OCI-LY7 (cell line): ENCODE measurements around the gene KCNQ1. TPM values are rescaled to one million over a fixed set of nuclear protein-coding genes. Genes with fewer than 3 reads are reported as not detected.

Experiments used
- BruUV-seq: library from RNA; stranded (reverse); fragments of 400-500 nt; replicated peaks from 2 replicates; lab custom pipeline; 2021; lab: Mats Ljungman, UMichigan
- CTCF ChIA-PET: fragments of 300-600 bp; sonication (Branson Sonifier 250); formaldehyde crosslinking; loops from one replicate; lab custom pipeline; 2022; ENCODE audit warnings: antibody characterized with exemption; ENCODE audit not compliant: unreplicated experiment; lab: Charles Lee
- POLR2A ChIA-PET: fragments of 300-600 bp; sonication (Branson Sonifier 250); formaldehyde crosslinking; loops from one replicate; lab custom pipeline; 2022; ENCODE audit warnings: antibody characterized with exemption; lab: Charles Lee
- DNase-seq: peaks from one replicate; pipeline ENCODE4 v3.0.0-alpha.2; 2015; ENCODE audit warnings: low spot score
- H2AFZ ChIP-seq: fragments of 200-600 bp; sonication (generic), shearing (Covaris generic); 2 replicates; pipeline ENCODE4 v1.6.1; 2014; ENCODE audit warnings: mild to moderate bottlenecking, antibody characterized with exemption, low read length, moderate library complexity
- H3K27ac ChIP-seq: fragments of 200-600 bp; sonication (generic); 2 replicates; pipeline ENCODE4 v1.5.1; 2014; ENCODE audit warnings: mixed run types, low read depth, mild to moderate bottlenecking, moderate library complexity, low read length, inconsistent platforms; ENCODE audit not compliant: poor library complexity, severe bottlenecking
- H3K36me3 ChIP-seq: fragments of 200-600 bp; sonication (generic); 2 replicates; pipeline ENCODE4 v1.6.1; 2014; ENCODE audit warnings: mild to moderate bottlenecking, antibody characterized with exemption, low read length, moderate library complexity, mixed read lengths; ENCODE audit not compliant: insufficient read depth
- H3K4me1 ChIP-seq: fragments of 200-600 bp; sonication (generic); 2 replicates; pipeline ENCODE4 v1.5.1; 2014; ENCODE audit warnings: mild to moderate bottlenecking, low read length; ENCODE audit not compliant: insufficient read depth, poor library complexity, severe bottlenecking
- H3K4me2 ChIP-seq: fragments of 200-600 bp; sonication (generic); 2 replicates; pipeline ENCODE4 v1.6.1; 2014; ENCODE audit warnings: mild to moderate bottlenecking, low read length
- H3K4me3 ChIP-seq: fragments of 200-600 bp; sonication (generic); 2 replicates; pipeline ENCODE4 v1.5.1; 2014; ENCODE audit warnings: mild to moderate bottlenecking, low read depth, low read length; ENCODE audit not compliant: poor library complexity, severe bottlenecking
- H3K79me2 ChIP-seq: fragments of 200-600 bp; sonication (generic); 2 replicates; pipeline ENCODE4 v1.6.1; 2016; ENCODE audit warnings: low read depth, mild to moderate bottlenecking, low read length, moderate library complexity, mixed read lengths; ENCODE audit not compliant: insufficient read depth
- H3K9me2 ChIP-seq: fragments of 200-600 bp; sonication (generic); 2 replicates; pipeline ENCODE4 v1.6.1; 2016; ENCODE audit warnings: mild to moderate bottlenecking, low read length, mixed read lengths; ENCODE audit not compliant: insufficient read depth
- H3K9me3 ChIP-seq: fragments of 200-600 bp; sonication (generic); 2 replicates; pipeline ENCODE4 v1.6.1; 2014; ENCODE audit warnings: mild to moderate bottlenecking, mixed run types, low read length, mixed read lengths
- H4K20me1 ChIP-seq: fragments of 200-600 bp; sonication (generic); 2 replicates; pipeline ENCODE4 v1.6.1; 2014; ENCODE audit warnings: mild to moderate bottlenecking, antibody characterized with exemption, low read length, moderate library complexity, mixed read lengths; ENCODE audit not compliant: insufficient read depth
- CTCF ChIP-seq: fragments of 200-600 bp; sonication (generic); conservative IDR thresholded peaks from 2 replicates; pipeline ENCODE4 v1.5.1; 2014; ENCODE audit warnings: mild to moderate bottlenecking, antibody characterized with exemption, low read length, moderate library complexity, mixed read lengths
- EZH2phosphoT487 ChIP-seq: fragments of 200-600 bp; sonication (generic); IDR thresholded peaks from 2 replicates; pipeline ENCODE4 v1.6.1; 2018; ENCODE audit warnings: low read depth, borderline replicate concordance, mild to moderate bottlenecking, mixed run types, antibody characterized with exemption, low read length, moderate library complexity, mixed read lengths
- intact Hi-C: fragments of 100-400 bp; cut with micrococcal nuclease; formaldehyde crosslinking; loops from one replicate; pipeline ENCODE4 v1.10.0; 2022; ENCODE audit not compliant: unreplicated experiment
- total RNA-seq, 2 experiments: library from RNA; depleted of rRNA in 1 of 2; stranded (reverse); fragments of >200 nt in 1 of 2; shearing (Covaris generic) in 1 of 2; gene quantifications; 2 replicates each; pipeline ENCODE4 v1.2.3, GENCODE V29; 2014 to 2022

The KCNQ1 gene
- total RNA-seq, 2 experiments from 2014 or later: 0.22 to 1.3 TPM

- ChIA-PET CTCF (no interaction called here), POLR2A (interaction anchor here (0.7 kb wide), 2 partner anchors 11 to 236 kb away, joined by 3 read pairs; no protein-coding TSS in a partner anchor)
- Histone ChIP-seq H2AFZ (no peak overlapping the region), H3K9me2 (no peaks in the 10 kb centered on the region), H3K4me3 (no peak overlapping the region), H3K9me3 (no peaks in the 10 kb centered on the region), H3K4me2 (no peak overlapping the region), H3K79me2 (no peaks in the 10 kb centered on the region), H3K27ac (no peak overlapping the region), H3K4me1 (no peaks in the 10 kb centered on the region), H4K20me1 (no peaks in the 10 kb centered on the region), H3K36me3 (no peaks in the 10 kb centered on the region)
- TF ChIP-seq EZH2phosphoT487: no peak
- TF ChIP-seq CTCF: no peak
- intact Hi-C loops: no loop called here
- DNase-seq: no peak
- no TSS peak for BruUV-seq
These were observed 269.1 kb downstream of the KCNQ1 start for GRCh38 chr11:2713661-2714462.

GRCh38 chr11:2714463-2714800 is 269.6 kb downstream of the KCNQ1 start:
- Histone ChIP-seq H3K4me3 (no peak overlapping the region), H3K4me1 (no peaks in the 10 kb centered on the region), H3K4me2 (no peak overlapping the region), H3K79me2 (no peaks in the 10 kb centered on the region), H4K20me1 (no peaks in the 10 kb centered on the region), H3K9me2 (no peaks in the 10 kb centered on the region), H3K9me3 (no peaks in the 10 kb centered on the region), H2AFZ (no peak overlapping the region), H3K36me3 (no peaks in the 10 kb centered on the region), H3K27ac (no peak overlapping the region)
- no peak for DNase-seq
- intact Hi-C loops: no loop called here
- POLR2A ChIA-PET: no interaction called here
- TF ChIP-seq CTCF: no peak
- no peak for TF ChIP-seq EZH2phosphoT487
- CTCF ChIA-PET: no interaction called here
- BruUV-seq: no TSS peak

- Histone ChIP-seq H3K4me3 (no peak overlapping the region), H3K79me2 (no peaks in the 10 kb centered on the region), H3K4me1 (no peaks in the 10 kb centered on the region), H3K9me3 (no peaks in the 10 kb centered on the region), H3K4me2 (no peak overlapping the region), H4K20me1 (no peaks in the 10 kb centered on the region), H2AFZ (no peak overlapping the region), H3K27ac (no peak overlapping the region), H3K36me3 (no peaks in the 10 kb centered on the region), H3K9me2 (no peaks in the 10 kb centered on the region)
- CTCF ChIA-PET: no interaction called here
- intact Hi-C loops: no loop called here
- TF ChIP-seq EZH2phosphoT487 (no peak), CTCF (no peak)
- no peak for DNase-seq
- POLR2A ChIA-PET: no interaction called here
- no TSS peak for BruUV-seq
These were observed 270.1 kb downstream of the KCNQ1 start for GRCh38 chr11:2714871-2715270.
